A549 (cell line): ENCODE data around the gene SVIP. TPM values are rescaled to one million over a fixed set of nuclear protein-coding genes. Genes with fewer than 3 reads are reported as not detected.

Experiments
- ATAC-seq, 2 experiments: fragments of 200-7000 bp in 1 of 2; fragments of >200 bp in 1 of 2; cut with Nextera tagmentation in 1 of 2; cut with Tn5 transposase in 1 of 2; 3 replicates each; pipeline versions ENCODE4 v1.8.0 to v1.9.1; 2018 to 2020; ENCODE audit warnings: mild to moderate bottlenecking in 1 of 2, moderate library complexity in 1 of 2
- CTCF ChIA-PET: fragments of 300-600 bp; sonication (Branson Sonifier 250); formaldehyde crosslinking; extraction: SDS; loops from one replicate; lab custom pipeline; 2021; ENCODE audit warnings: antibody characterized with exemption, inconsistent platforms; lab: Yijun Ruan, JAX
- POLR2A ChIA-PET: fragments of 350-600 bp; formaldehyde crosslinking; extraction: SDS; loops from one replicate; lab custom pipeline; 2021; ENCODE audit warnings: antibody characterized with exemption, inconsistent platforms; lab: Yijun Ruan, JAX
- DNase-seq, 2 experiments: peaks; one replicate each; pipeline versions ENCODE4 v3.0.0 to v3.0.0-alpha.2; 2011 to 2016; ENCODE audit warnings: low read depth in 1 of 2, low spot score in 1 of 2
- FAIRE-seq: peaks from 2 replicates; lab custom pipeline; 2011; peaks lifted over from hg19 to GRCh38; lab: Jason Lieb, UNC
- H3K27ac ChIP-seq, 2 experiments: fragments of >200 bp; sonication (Bioruptor Twin); formaldehyde crosslinking; 3 replicates each; pipeline ENCODE4 v1.5.1; 2016 to 2017
- H3K4me1 ChIP-seq: fragments of >200 bp; sonication (Bioruptor Twin); formaldehyde crosslinking; 3 replicates; pipeline ENCODE4 v1.6.1; 2016
- H3K4me2 ChIP-seq: fragments of >200 bp; sonication (Bioruptor Twin); formaldehyde crosslinking; 3 replicates; pipeline ENCODE4 v1.6.1; 2016
- H3K4me3 ChIP-seq: fragments of >200 bp; sonication (Bioruptor Twin); formaldehyde crosslinking; 3 replicates; pipeline ENCODE4 v1.5.1; 2016
- H3K9me3 ChIP-seq: fragments of >200 bp; sonication (Bioruptor Twin); formaldehyde crosslinking; 3 replicates; pipeline ENCODE4 v1.6.1; 2016
- ATOH8 ChIP-seq: fragments of 250-450 bp; sonication (Bioruptor Pico); IDR thresholded peaks from 2 replicates; pipeline ENCODE4 v1.5.0; 2020; ENCODE audit warnings: low read depth, mild to moderate bottlenecking, moderate library complexity
- BCL3 ChIP-seq: fragments of >200 bp; sonication (Bioruptor Twin); formaldehyde crosslinking; IDR thresholded peaks from 3 replicates; pipeline ENCODE4 v1.6.1; 2016
- CBX2 ChIP-seq: fragments of 200-600 bp; sonication (generic); IDR thresholded peaks from 2 replicates; pipeline ENCODE4 v1.6.1; 2016; ENCODE audit warnings: low read depth, mild to moderate bottlenecking, borderline replicate concordance
- CBX8 ChIP-seq: fragments of 200-600 bp; sonication (generic); IDR thresholded peaks from 2 replicates; pipeline ENCODE4 v1.6.1; 2016
- CEBPB ChIP-seq, 2 experiments: fragments of >200 bp in 1 of 2; sonication (Bioruptor Twin) in 1 of 2; formaldehyde crosslinking in 1 of 2; IDR thresholded peaks; 2 replicates each; pipeline ENCODE4 v1.6.1; 2012 to 2016
- CHD2 ChIP-seq: fragments of 150-350 bp; IDR thresholded peaks from 2 replicates; pipeline ENCODE4 v1.6.1; 2014; ENCODE audit warnings: low read length; ENCODE audit not compliant: partially characterized antibody
- E2F6 ChIP-seq: IDR thresholded peaks from 2 replicates; pipeline ENCODE4 v1.6.1; 2012; ENCODE audit warnings: low read depth, borderline replicate concordance
- EHF ChIP-seq: fragments of 250-450 bp; sonication (Bioruptor Pico); IDR thresholded peaks from 2 replicates; pipeline ENCODE4 v1.5.0; 2020; ENCODE audit warnings: mild to moderate bottlenecking
- ESRRA ChIP-seq: fragments of 150-350 bp; IDR thresholded peaks from 2 replicates; pipeline ENCODE4 v1.6.1; 2014; ENCODE audit warnings: mild to moderate bottlenecking, low read length, borderline replicate concordance
- FOSB ChIP-seq: fragments of 250-450 bp; sonication (Bioruptor Pico); IDR thresholded peaks from 2 replicates; pipeline ENCODE4 v1.5.0; 2020; ENCODE audit warnings: mild to moderate bottlenecking, moderate library complexity
- JUN ChIP-seq, 2 experiments: fragments of >200 bp; sonication (Bioruptor Twin); formaldehyde crosslinking; IDR thresholded peaks; 2 replicates in 1 of 2; 3 replicates in 1 of 2; pipeline ENCODE4 v1.6.1; 2016 to 2017
- JUNB ChIP-seq: fragments of >200 bp; sonication (Bioruptor Twin); formaldehyde crosslinking; IDR thresholded peaks from 2 replicates; pipeline ENCODE4 v1.6.1; 2016
- MAFK ChIP-seq: fragments of 450-650 bp; IDR thresholded peaks from 2 replicates; pipeline ENCODE4 v1.6.1; 2014; ENCODE audit not compliant: partially characterized antibody
- MAX ChIP-seq: IDR thresholded peaks from 2 replicates; pipeline ENCODE4 v1.6.1; 2012
- MAZ ChIP-seq: fragments of 150-350 bp; IDR thresholded peaks from 2 replicates; pipeline ENCODE4 v1.6.1; 2014; ENCODE audit warnings: antibody characterized with exemption, low read depth, low read length, borderline replicate concordance
- MYC ChIP-seq: IDR thresholded peaks from 2 replicates; pipeline ENCODE4 v1.6.1; 2012; ENCODE audit warnings: mild to moderate bottlenecking, inconsistent platforms, low read length, improper control_type of control experiment, borderline replicate concordance
- NR3C1 ChIP-seq: fragments of >200 bp; sonication (Bioruptor Twin); formaldehyde crosslinking; IDR thresholded peaks from 3 replicates; pipeline ENCODE4 v1.6.1; 2017
- PBX3 ChIP-seq: IDR thresholded peaks from 2 replicates; pipeline ENCODE4 v1.6.1; 2012
- POLR2AphosphoS2 ChIP-seq: conservative IDR thresholded peaks from 2 replicates; pipeline ENCODE4 v1.6.1; 2012; ENCODE audit warnings: low read length, improper control_type of control experiment, inconsistent platforms
- RFX5 ChIP-seq: fragments of 450-650 bp; IDR thresholded peaks from 2 replicates; pipeline ENCODE4 v1.7.1; 2014; ENCODE audit warnings: antibody characterized with exemption, mild to moderate bottlenecking, moderate library complexity
- WGBS: methylation state at CpG from one replicate; pipeline ENCODE4 v1.1.6; 2017; ENCODE audit errors: missing lambda C conversion rate; 5-methylcytosine and 5-hydroxymethylcytosine counted together
- polyA plus RNA-seq, 4 experiments: library from polyadenylated mRNA; depleted of rRNA in 3 of 4; stranded (reverse); fragments of >200 nt; fragmentation: RNase III in 1 of 4; extraction: RNeasy Plus Mini Kit Qiagen cat#74134 plus additional on column Dnase treatment in 1 of 4; gene quantifications; 2 replicates in 3 of 4; 3 replicates in 1 of 4; pipeline ENCODE4 v1.2.3, GENCODE V29; 2011 to 2017

Gene SVIP
- polyA plus RNA-seq, 2 of the 4 experiments (the other 2 are of a cell fraction), result 9.1 to 19.5 TPM

- Histone ChIP-seq H3K4me2 (no peak overlapping the region), H3K4me1 (no peaks in the 10 kb centered on the region), H3K27ac (no peak overlapping the region), H3K4me3 (no peak overlapping the region), H3K9me3 (no peaks in the 10 kb centered on the region)
- ATAC-seq (no peak), FAIRE-seq (no peak), DNase-seq (no peak)
- ChIA-PET POLR2A (no interaction called here), CTCF (no interaction called here)
- 12% methylated on average over 2 of the region's 2 CpGs for WGBS
- TF ChIP-seq CBX2 (no peak), CHD2 (no peak), JUNB (no peak), E2F6 (no peak), JUN (IDR thresholded peaks at IDR 0.05) (no peak), MYC (no peak), MAX (no peak), NR3C1 (no peak), CBX8 (no peak), CEBPB (IDR thresholded peaks at IDR 0.05) (no peak), FOSB (no peak), POLR2AphosphoS2 (no peak), MAZ (no peak), PBX3 (no peak)
Observed at GRCh38 chr11:22774716-22775115, 54.9 kb downstream of the SVIP start.

GRCh38 chr11:22769081-22769480 is 60.5 kb downstream of the SVIP start:
- ATAC-seq (no peak), DNase-seq (no peak), FAIRE-seq (no peak)
- no peak for TF ChIP-seq ATOH8 (CRISPR knock-in tag)
- no peak for TF ChIP-seq MAFK
- TF ChIP-seq MYC, result no peak
- no peak for TF ChIP-seq RFX5
- no peak for TF ChIP-seq ESRRA
- no peak for TF ChIP-seq PBX3
- no peak for TF ChIP-seq EHF (CRISPR knock-in tag)
- TF ChIP-seq BCL3, result no peak
- ChIA-PET POLR2A (no interaction called here), CTCF (no interaction called here)
- 0% methylated on average over 1 of the region's 1 CpG for WGBS
- Histone ChIP-seq H3K4me2 (no peak overlapping the region), H3K9me3 (no peaks in the 10 kb centered on the region), H3K27ac (no peak overlapping the region), H3K4me3 (no peak overlapping the region), H3K4me1 (no peaks in the 10 kb centered on the region)

Other genes starting within 250 kb of the SVIP start
- gene FANCF, start 204.0 kb downstream of the SVIP start, polyA plus RNA-seq (2011; rRNA removed), result 10.2 and 11.1 TPM in 2 replicates
- 8.9 to 10.9 TPM (median 10.3 TPM) in 3 replicates for gene FANCF, start 204.0 kb downstream of the SVIP start, polyA plus RNA-seq (2017; fragmentation: RNase III; extraction: RNeasy Plus Mini Kit Qiagen cat#74134 plus additional on column Dnase treatment)
- 1.0 and 1.1 TPM in 2 replicates for gene GAS2, start 163.2 kb downstream of the SVIP start, polyA plus RNA-seq (2011; rRNA removed)
- 0.72 to 0.95 TPM (median 0.84 TPM) in 3 replicates for gene GAS2, start 163.2 kb downstream of the SVIP start, polyA plus RNA-seq (2017; fragmentation: RNase III; extraction: RNeasy Plus Mini Kit Qiagen cat#74134 plus additional on column Dnase treatment)
- gene CCDC179, start 30.7 kb upstream of the SVIP start, polyA plus RNA-seq (2011; rRNA removed), result not detected in 2 replicates
- gene CCDC179, start 30.7 kb upstream of the SVIP start, polyA plus RNA-seq (2017; fragmentation: RNase III; extraction: RNeasy Plus Mini Kit Qiagen cat#74134 plus additional on column Dnase treatment), result not detected in 3 replicates